K562 (cell line): Measurements from ENCODE around the gene SDC3. TPM values are rescaled to one million over a fixed set of nuclear protein-coding genes. Genes with fewer than 3 reads are reported as not detected.

Experiments used
- E2F5 ChIP-seq: sonication (generic); formaldehyde crosslinking; IDR thresholded peaks from 2 replicates; pipeline ENCODE4 v1.8.0; 2022; ENCODE audit warnings: mild to moderate bottlenecking, missing genetic modification reagents
- HMBOX1 ChIP-seq: sonication (generic); IDR thresholded peaks from 2 replicates; pipeline ENCODE4 v1.6.1; 2016
- HMGXB4 ChIP-seq: sonication (generic); formaldehyde crosslinking; IDR thresholded peaks from 2 replicates; pipeline ENCODE4 v1.8.1; 2023; ENCODE audit warnings: mild to moderate bottlenecking, missing genetic modification reagents
- IFI16 ChIP-seq: fragments of 250-450 bp; sonication (Bioruptor Pico); IDR thresholded peaks from 2 replicates; pipeline ENCODE4 v2.1.2; 2022; ENCODE audit warnings: mild to moderate bottlenecking, inconsistent platforms
- JUNB ChIP-seq: fragments of 450-650 bp; formaldehyde crosslinking; conservative IDR thresholded peaks from 2 replicates; pipeline ENCODE4 v1.4.0; 2020; ENCODE audit warnings: mild to moderate bottlenecking
- NRF1 ChIP-seq, 2 experiments: fragments of 450-650 bp; IDR thresholded peaks in 1 of 2; conservative IDR thresholded peaks in 1 of 2; 2 replicates each; pipeline ENCODE4 v1.6.1; 2014; ENCODE audit warnings: mild to moderate bottlenecking in 2 of 2
- SMAD4 ChIP-seq: fragments of 250-450 bp; sonication (Bioruptor Pico); conservative IDR thresholded peaks from 2 replicates; pipeline ENCODE4 v1.8.0; 2021; ENCODE audit warnings: inconsistent platforms, mild to moderate bottlenecking, moderate library complexity
- TCFL5 ChIP-seq: fragments of 250-450 bp; sonication (Bioruptor Pico); conservative IDR thresholded peaks from 2 replicates; pipeline ENCODE4 v1.6.1; 2021; ENCODE audit warnings: mild to moderate bottlenecking, moderate library complexity, matching md5 sums
- USF2 ChIP-seq: sonication (generic); formaldehyde crosslinking; IDR thresholded peaks from 2 replicates; pipeline ENCODE4 v1.5.0; 2020; ENCODE audit warnings: missing genetic modification reagents
- ZBTB7A ChIP-seq: IDR thresholded peaks from 2 replicates; pipeline ENCODE4 v1.6.1; 2011; ENCODE audit warnings: low read depth, mild to moderate bottlenecking, low read length, moderate library complexity, borderline replicate concordance; ENCODE audit not compliant: control insufficient read depth
- ZBTB8A ChIP-seq: fragments of 450-650 bp; IDR thresholded peaks from 2 replicates; pipeline ENCODE4 v1.6.1; 2018; ENCODE audit warnings: mild to moderate bottlenecking, moderate library complexity; ENCODE audit not compliant: partially characterized antibody
- ZNF175 ChIP-seq: fragments of 200-800 bp; sonication (Bioruptor generic); IDR thresholded peaks from 2 replicates; pipeline ENCODE4 v1.6.1; 2016; ENCODE audit warnings: low read depth, mild to moderate bottlenecking, missing genetic modification characterization, missing compliant biosample characterization
- ZNF318 ChIP-seq, 2 experiments: fragments of 450-650 bp; IDR thresholded peaks; 2 replicates each; pipeline ENCODE4 v1.6.1; 2016; ENCODE audit warnings: mild to moderate bottlenecking in 2 of 2, borderline replicate concordance in 1 of 2, low read depth in 1 of 2, moderate library complexity in 1 of 2
- ZNF436 ChIP-seq: fragments of 250-450, 450-650 bp; sonication (Bioruptor Pico); formaldehyde crosslinking; IDR thresholded peaks from 2 replicates; pipeline ENCODE4 v1.7.0; 2020; ENCODE audit warnings: mild to moderate bottlenecking
- ZNF76 ChIP-seq: fragments of 250-450 bp; sonication (Bioruptor Pico); IDR thresholded peaks from 2 replicates; pipeline ENCODE4 v1.4.0; 2020; ENCODE audit warnings: mild to moderate bottlenecking, moderate library complexity, borderline replicate concordance
- polyA plus RNA-seq, 8 experiments: library from polyadenylated mRNA; depleted of rRNA in 4 of 8; stranded (reverse) in 5 of 8; unstranded in 3 of 8; fragments of >200 nt; fragmentation: Nextera tagmentation in 2 of 8; fragmentation: Illumina TruSeq in 1 of 8; extraction: Ambion mirVana in 2 of 8; extraction: Trizol in 1 of 8; gene quantifications; 2 replicates each; pipeline versions ENCODE4 v1.2.1 to v1.2.3, GENCODE V29; 2011 to 2014; ENCODE audit warnings: inconsistent platforms in 1 of 8, missing spikeins in 1 of 8
- total RNA-seq, 7 experiments: library from RNA; depleted of rRNA in 6 of 7; stranded (reverse); fragments of >200 nt in 6 of 7; fragmentation: Illumina TruSeq in 2 of 7; extraction: Trizol in 2 of 7; gene quantifications; 2 replicates each; pipeline versions ENCODE4 v1.2.1 to v1.2.3, GENCODE V29; 2011 to 2021; ENCODE audit warnings: low replicate concordance in 1 of 7

SDC3 gene
- total and polyA plus RNA-seq, 9 of the 15 experiments (the other 6 are each of a cell fraction or from before 2014, with no cell fraction given): 0.38 to 44.1 (median 12.1) TPM

- TF ChIP-seq ZNF318 (IDR thresholded peaks at IDR 0.05; ENCODE audit: borderline replicate concordance in 1 of 2, low read depth in 1 of 2) (no peak), ZNF175 (CRISPR knock-in tag) (0 out of 2 replicates have a peak, but pooled peaks have one; percentile 5), HMGXB4 (0 out of 2 replicates have a peak, but pooled peaks have one; percentile 33), ZNF436 (no peak), ZBTB7A (peak; percentile 10; the same call in 1 of the 2 replicates), E2F5 (CRISPR knock-in tag) (no peak), USF2 (CRISPR knock-in tag) (no peak), IFI16 (CRISPR knock-in tag) (no peak), ZNF76 (no peak), SMAD4 (peak; percentile 58), ZBTB8A (no peak), JUNB (no peak), HMBOX1 (0 out of 2 replicates have a peak, but pooled peaks have one; percentile 17), NRF1 (conservative IDR thresholded peaks at IDR 0.05 in 1 of 2, IDR thresholded peaks at IDR 0.05 in 1 of 2) (peak; percentile 73 to 77), TCFL5 (CRISPR knock-in tag) (no peak)
Observed at GRCh38 chr1:30888391-30888790, 20.2 kb downstream of the SDC3 start (continued).
